Muscle of arm (tissue), 12 donors: ENCODE results near the gene NOS3. TPM values are rescaled to one million over a fixed set of nuclear protein-coding genes. Genes with fewer than 3 reads are reported as not detected.

Experiments
- DNase-seq: peaks from one replicate; pipeline ENCODE4 v3.0.0-alpha.2; 2013
- polyA plus RNA-seq, 12 donors: library from polyadenylated mRNA; unstranded; fragments of 120-200 nt; gene quantifications; one replicate each; pipeline ENCODE4 v1.2.1, GENCODE V29; 2013; ENCODE audit not compliant: insufficient read length in 12 of 12

NOS3 gene
- polyA plus RNA-seq, 12 donors = 4.3 to 15.7 (median 6.2) TPM; not detected in 1

DNA sequence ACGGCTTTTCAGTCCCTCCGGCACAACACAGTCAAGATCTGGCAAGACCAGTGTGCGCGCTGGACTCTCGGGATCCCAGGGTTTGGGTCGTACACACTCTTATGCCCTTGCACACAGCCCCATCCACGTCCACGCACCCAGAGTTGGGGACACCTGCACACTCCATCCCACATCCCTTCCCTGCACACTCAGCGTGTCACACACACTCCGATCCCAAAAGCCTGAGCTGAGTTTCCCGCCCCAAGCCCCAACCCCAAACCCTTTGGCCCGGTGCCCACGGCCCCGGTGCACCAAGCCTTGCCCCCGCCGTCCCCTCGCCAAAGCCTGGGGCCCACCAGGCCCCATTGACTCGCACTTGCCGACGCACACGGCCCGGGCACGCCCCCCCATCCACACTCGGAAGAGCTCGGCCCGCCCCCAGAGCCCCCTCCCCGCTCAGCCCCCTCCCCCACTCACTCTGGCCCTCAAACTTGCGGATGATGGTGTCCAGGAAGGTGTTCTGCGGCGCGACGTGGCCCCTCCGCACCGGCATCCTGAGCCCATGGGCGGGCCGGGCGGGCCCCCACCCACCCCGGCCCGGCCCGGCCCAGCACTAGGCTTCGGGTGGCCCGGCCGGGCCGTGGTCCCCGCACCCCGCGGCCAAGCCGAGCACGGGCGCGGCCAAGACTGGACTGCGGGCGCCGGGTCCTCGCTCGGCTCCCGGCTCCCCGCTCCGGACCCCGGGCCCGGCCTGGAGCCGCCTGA, 13.3 kb upstream of the NOS3 start:
- DNase-seq = no peak

DNA sequence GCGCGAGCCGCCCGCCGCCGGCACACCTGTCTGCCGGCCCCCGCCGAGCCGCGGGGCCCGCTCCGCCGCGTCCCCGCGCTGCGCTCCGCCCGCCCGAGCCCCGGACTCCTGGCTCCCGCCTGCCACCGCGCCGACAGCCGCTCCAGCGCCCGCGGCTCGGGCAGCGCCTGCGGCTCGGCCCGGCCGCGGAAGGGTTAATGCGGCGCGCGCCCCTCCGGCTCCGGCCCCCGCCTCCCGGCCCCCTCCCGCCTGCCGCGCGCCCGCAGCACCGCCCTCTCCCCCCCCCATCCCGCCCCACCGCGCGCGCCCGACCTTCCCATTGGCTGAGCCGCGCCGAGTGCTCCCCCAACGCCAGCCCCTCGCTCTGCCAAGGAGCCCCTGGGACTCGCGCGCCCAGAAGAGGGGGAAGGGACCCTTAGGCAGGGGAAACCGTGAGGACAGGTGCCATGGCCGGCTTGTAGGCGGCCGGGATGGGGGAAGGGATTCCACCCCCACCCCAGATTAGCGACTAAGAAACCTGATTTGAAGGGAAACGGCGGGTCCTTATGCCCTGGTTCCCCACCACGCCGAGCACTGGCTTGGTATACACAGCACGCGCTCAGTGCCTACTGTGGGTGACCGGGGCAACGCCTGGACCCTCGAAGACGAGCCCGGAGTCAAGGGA, 12.6 kb upstream of the NOS3 start, which contains the start of gene KCNH2:
TSS of gene KCNH2 (minus strand) at position 196 of the 664 bp plus-strand sequence. CDS start 408 bp downstream, outside the sequence.
- DNase-seq = peak; percentile 56

DNA sequence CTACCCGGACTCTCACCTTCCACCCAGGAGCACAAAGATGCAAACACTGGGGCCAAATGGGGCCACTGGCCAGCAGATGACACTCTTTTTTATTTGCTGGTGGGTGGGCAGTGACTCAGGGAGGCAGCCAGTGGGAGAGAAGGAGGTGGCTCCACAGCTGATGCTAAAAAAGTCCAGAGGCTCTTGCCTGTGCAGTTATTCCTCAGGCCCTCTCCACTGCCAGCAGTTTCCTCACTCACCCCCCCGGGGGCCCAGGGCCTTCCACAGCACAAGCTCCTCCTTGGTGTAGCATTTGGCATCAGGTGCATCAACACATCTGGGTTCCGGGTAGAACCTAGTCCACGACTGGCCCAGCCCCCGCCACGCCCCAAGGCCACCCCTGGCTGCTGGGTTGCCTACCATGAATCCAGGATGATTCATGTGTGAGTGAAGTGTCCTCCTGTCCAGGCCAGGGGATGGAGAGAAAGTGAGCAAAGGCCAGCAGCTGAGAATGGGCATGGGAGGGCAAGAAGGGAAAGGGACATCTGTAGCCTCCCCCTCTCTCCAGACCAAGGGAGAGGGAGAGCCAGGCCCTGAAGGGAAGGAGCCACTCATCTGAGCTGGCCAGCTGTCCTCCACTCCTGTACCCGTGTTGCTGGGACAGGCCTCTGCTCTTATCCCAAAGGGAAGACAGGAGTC, 11.0 kb upstream of the NOS3 start:
- no peak for DNase-seq

DNA sequence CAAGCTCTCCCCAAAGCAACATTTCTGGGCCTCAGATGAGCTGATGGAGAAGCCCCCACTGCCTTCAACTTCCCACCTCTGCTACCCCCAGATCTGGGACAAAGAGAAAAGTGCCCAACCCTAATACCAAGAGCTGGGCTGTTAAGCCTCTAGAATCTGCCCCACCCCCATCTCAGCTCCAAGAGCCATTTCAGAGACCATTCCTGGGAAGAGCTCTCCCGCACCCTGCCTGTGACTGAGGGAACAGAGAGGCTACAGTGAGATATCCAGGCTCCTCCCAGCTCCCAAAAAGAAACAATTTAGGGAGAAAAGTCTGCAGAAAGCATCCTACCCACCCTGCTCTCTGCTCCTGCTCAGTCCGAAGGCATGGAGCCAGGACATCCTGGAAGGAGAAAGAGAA, 10.2 kb upstream of the NOS3 start:
- no peak for DNase-seq

DNA sequence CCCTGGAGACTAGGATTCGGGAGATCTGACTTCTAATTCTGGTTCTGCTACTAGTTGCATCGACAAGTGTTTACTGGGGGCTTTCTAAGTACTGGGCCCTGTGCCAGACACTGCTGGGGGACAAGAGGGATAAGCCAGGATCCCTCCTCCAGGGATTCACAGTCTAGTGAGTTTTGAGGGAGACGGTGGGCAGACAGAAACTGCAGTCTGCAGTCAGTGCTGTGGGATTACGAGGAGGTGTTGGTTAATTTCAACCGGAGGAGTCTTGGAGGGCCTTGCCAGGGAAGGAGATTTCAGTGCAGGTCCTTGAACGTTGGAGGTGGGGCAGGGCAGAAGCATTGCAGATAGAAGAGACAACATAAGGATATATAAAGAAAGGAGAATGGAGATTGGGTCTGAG, 9.2 kb upstream of the NOS3 start:
- DNase-seq = no peak

DNA sequence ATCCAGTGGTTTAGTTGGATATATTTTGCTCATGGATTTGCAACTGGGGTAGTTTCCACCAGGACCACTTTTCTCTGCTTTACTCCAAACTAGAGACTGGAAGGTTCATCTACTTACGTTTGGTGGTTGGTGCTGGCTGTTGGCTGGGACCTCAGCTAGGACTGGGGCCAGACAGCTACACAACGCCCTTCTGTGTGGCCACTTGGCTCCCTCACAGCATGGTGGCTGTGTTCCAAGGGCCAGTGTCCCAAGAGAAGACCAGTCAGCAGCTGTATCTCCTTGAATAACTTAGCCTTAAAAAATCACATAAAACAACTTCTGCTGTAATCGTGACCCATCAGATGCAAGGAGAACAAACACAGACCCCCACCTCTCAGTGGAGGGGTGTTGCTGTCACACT, 8.5 kb upstream of the NOS3 start:
- DNase-seq = no peak

DNA sequence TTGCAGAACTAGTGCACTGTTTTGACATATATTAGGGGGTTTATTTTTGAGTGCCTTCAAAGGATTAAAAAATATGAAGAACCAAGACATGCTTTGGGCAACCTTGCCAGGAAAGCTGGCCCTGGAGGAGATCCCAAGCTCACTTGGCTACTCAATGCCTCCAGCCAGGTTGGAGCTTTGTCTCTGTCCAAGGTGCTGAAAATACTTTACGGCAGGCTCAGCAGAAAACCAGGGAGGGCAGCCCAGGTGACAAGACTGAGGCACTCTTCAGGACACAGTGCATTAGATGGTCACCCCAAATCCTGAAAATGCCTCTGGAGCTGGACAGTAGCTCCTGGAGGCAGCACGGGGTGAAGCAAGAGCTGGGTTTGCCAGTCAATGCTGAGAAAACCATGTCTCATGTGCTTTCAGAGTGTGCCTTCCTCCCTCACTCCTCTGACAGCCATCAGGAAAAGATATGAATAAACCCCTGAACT, 6.9 kb upstream of the NOS3 start:
- peak; percentile 64 for DNase-seq

DNA sequence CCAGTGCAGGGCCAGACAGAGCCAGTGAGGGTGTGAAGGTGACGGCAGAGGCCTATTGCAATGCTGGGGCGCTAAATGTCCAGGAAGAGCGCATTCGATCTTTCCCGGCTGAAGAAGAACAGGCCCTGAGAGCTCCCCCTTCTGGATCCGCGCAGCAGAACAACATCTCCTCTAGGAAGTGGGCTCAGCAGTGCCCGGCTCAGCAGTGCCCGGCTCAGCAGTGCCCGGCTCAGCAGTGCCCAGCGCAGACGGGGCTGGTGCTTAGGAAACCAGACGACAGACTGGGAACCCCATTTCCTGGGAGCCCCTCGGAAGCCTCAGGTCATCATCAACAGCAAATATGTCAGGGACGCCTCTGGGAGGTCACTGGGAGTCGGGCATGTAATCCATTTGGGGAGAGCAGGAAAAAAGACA, 4.7 kb upstream of the NOS3 start:
- no peak for DNase-seq

DNA sequence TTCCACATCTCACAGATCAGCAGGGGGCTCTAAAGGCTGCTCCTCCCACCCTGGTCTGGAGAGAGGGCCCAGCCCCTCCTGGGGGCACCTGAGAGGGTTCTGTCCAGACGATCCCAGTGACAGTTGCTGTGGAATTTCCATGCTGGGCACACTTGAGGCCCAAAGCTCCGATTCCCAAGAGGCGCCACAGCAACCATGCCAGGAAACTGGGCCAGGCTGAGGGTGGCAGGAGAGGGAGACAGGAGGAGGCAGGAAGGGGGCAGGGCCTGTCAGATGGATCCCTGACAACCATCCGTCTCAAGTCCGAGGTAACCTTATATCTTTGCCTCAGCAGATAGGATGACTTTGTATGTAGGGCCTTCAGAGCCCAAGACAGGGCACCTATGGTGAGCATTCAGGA, 4.3 kb upstream of the NOS3 start:
- DNase-seq = no peak

DNA sequence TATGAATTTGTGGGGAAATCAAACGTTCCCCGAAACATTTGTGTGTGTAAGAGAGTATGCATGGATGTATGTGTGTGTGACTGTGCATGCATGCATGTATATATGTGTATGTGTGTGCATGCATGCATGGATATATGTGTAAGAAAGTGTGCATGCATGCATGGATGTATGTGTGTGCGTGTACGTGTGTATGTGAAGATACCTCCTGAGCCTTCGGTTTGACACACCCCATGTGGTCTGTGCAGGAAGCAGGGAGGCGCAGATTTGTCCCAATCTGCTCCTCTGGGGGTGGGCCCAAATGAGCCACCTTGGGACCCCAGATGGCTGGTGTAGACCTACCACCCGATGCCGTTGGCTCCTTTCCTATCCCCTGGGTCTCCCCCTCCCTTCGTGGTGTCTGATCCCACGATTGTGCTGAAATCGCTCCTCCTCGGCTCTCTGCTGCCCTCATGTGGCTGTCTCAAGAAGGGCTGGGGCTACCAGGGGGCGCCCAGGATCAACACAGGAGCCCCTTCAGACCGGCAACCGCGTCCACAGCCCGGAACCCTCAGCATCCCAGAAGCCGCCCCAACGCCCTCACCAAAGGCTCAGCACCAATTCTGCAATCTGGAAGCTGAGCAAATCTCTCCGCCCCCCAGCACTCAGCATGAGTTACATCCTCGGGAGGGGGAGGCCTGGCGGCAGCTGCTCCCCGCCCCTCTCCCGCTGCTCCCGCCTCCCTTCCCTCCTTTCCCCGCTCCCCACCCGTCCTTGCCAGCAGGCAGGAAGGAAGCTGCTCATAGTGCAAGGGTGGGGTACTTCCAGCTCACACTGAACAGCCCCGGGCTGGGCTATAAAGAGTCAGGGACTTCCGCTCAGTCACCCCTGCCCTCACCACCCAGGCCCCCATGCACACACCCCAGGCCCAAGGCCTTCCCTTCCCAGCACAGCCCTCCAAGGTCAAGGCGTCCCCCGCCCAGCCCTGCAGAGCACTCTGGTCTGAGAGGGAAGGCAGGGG, 2.3 kb upstream of the NOS3 start:
- peak; percentile 66 for DNase-seq

DNA sequence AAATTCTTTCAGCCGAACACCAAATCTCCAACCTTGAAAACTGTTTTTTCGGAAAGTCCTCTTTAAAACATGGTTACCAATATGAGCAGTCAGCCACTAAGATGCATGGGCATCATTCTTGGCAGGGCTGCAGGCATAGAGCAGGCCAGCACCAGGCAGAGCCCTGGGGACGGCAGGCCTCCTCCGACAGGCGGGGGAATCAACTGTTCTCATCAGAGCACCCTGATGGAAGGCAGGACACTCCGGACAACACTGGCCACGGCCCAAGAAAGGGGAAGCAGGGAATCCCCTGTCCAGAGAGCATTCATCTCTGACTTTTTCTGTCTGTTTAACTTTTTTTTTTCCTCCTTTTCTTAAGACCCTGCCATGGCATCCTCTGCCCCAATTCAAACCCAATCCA, 1.4 kb upstream of the NOS3 start:
- DNase-seq = no peak

DNA sequence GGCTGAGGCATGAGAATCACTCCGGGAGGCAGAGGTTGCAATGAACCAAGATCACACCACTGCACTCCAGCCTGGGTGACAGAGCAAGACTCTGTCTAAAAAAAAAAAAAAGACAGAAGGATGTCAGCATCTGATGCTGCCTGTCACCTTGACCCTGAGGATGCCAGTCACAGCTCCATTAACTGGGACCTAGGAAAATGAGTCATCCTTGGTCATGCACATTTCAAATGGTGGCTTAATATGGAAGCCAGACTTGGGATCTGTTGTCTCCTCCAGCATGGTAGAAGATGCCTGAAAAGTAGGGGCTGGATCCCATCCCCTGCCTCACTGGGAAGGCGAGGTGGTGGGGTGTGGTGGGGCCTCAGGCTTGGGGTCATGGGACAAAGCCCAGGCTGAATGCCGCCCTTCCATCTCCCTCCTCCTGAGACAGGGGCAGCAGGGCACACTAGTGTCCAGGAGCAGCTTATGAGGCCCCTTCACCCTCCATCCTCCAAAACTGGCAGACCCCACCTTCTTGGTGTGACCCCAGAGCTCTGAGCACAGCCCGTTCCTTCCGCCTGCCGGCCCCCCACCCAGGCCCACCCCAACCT, 1.3 kb downstream of the NOS3 start:
- DNase-seq = no peak

DNA sequence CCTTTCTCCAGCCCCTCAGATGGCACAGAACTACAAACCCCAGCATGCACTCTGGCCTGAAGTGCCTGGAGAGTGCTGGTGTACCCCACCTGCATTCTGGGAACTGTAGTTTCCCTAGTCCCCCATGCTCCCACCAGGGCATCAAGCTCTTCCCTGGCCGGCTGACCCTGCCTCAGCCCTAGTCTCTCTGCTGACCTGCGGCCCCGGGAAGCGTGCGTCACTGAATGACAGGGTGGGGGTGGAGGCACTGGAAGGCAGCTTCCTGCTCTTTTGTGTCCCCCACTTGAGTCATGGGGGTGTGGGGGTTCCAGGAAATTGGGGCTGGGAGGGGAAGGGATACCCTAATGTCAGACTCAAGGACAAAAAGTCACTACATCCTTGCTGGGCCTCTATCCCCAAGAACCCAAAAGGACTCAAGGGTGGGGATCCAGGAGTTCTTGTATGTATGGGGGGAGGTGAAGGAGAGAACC, 2.1 kb downstream of the NOS3 start:
- DNase-seq = no peak

DNA sequence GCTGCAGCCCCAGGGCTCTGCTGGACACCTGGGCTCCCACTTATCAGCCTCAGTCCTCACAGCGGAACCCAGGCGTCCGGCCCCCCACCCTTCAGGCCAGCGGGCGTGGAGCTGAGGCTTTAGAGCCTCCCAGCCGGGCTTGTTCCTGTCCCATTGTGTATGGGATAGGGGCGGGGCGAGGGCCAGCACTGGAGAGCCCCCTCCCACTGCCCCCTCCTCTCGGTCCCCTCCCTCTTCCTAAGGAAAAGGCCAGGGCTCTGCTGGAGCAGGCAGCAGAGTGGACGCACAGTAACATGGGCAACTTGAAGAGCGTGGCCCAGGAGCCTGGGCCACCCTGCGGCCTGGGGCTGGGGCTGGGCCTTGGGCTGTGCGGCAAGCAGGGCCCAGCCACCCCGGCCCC, 2.7 kb downstream of the NOS3 start:
- no peak for DNase-seq

DNA sequence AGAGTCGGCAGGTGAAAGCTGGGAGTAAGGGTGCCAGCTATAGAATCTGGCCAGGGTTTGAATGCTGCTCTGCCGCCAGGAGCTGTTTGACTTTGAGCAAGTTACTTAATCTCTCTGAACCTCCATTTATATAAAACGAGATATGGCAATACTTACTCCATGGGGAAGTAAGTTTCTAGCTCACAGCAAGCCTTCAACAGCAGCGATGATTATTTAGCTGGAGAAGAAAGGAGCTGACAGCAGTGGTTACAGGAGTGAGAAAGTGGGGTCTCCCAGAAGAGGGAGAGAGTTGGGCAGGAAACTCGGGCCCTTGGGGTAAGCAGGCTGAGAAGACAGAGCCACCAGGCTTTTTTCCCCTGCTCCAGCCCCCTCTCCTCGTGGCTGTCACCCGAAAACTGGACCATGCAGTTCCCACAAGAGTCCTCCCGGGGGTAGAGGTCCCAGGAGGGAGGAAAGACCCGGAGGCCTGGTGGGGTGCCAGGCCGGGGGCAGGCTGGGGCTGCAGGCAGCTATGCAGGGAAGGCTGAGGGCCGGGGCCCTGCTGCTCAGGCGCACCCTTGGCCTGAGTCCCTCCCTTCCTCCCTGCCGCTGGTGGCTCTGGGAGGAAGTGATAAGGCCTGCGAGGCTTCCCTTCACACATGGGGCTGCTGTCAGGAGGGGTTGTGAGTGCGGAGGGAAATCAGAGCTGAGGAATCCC, 3.5 kb downstream of the NOS3 start:
- DNase-seq = no peak

DNA sequence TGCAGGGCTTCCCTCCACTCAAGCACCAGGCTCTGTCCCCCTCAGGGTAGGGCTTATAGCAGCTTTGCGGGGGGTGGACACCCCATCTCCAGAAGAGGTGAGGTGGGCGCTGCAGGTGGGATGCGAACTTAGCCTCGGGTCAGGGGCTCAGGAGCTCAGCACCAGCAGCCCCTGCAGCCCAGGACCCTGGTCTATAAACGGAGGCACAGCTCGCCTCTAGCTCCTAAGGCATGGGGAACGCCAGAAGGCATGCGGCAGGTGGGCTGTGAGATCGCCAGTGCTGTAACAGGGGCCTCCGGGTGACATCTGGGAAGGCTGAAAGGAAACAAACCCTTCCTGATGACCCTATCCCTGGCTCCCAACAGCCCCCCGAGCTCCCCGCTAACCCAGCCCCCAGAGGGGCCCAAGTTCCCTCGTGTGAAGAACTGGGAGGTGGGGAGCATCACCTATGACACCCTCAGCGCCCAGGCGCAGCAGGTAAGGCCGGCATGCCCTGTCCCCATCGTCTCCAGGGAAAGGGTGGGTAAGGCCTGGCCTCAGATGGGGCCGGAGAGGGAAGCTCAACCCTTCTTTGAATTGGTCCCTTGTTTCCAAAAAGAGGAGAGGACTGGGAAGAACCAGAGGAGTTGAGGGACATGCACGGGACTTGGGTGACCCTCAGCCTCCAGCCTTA, 4.2 kb downstream of the NOS3 start:
- no peak for DNase-seq

DNA sequence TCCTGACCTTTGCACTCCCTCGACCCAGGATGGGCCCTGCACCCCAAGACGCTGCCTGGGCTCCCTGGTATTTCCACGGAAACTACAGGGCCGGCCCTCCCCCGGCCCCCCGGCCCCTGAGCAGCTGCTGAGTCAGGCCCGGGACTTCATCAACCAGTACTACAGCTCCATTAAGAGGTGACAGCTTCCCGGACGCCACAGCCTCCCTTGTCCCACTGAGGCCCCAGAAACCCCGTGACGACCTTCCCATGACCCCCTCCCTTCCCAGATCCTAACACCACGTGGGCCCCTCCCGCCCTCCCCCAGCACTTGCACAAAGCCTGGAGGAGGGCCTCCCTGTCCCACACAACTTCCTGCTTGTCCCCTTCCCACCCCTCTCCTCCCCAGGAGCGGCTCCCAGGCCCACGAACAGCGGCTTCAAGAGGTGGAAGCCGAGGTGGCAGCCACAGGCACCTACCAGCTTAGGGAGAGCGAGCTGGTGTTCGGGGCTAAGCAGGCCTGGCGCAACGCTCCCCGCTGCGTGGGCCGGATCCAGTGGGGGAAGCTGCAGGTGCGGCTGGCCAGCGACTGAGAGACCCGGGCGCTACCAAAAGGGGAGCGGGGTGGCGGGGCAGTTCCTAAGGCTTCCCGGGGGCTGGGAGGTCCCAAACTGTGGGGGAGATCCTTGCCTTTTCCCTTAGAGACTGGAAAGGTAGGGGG, 5.7 kb downstream of the NOS3 start:
- no peak for DNase-seq

DNA sequence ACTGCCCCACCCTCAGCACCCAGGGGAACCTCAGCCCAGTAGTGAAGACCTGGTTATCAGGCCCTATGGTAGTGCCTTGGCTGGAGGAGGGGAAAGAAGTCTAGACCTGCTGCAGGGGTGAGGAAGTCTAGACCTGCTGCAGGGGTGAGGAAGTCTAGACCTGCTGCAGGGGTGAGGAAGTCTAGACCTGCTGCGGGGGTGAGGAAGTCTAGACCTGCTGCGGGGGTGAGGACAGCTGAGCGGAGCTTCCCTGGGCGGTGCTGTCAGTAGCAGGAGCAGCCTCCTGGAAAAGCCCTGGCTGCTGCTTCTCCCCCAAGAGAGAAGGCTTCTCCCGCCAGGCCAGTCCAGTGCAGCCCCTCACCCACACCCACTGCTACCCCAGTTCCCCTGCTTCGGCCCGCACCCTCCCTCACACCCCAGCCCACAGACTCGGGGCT, 6.3 kb downstream of the NOS3 start:
- DNase-seq = no peak

DNA sequence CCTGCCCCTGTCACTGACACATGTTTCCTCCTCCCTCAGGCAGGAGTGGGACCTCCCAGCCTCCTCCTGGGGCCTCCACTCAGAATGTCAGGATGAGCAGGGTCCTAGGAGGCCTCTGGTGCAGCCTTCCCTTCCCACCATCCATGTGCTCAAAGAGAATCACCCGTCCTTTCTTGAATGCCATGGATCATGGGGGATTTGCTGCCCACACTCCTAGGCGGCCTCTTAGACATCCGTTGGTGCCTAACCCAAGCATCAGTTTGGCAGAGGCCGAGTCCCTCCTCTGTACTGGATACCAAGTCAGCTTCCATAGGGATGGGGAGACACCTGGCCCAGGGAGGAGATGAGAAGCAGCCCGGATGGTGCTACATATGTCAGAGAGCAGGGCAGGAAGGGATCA, 7.0 kb downstream of the NOS3 start:
- no peak for DNase-seq
